SK-N-SH treated with all-trans-retinoic acid at 6 μM for 48 hours (cell line): ENCODE data around the gene UGT1A10.
"Not testable (repeated sequence)": the region's sequence is repeated elsewhere in the genome, so short reads cannot be mapped to it uniquely, and the experiment has no call there.

Experiments used
- ATAC-seq: fragments of 200-7000 bp; cut with Tn5 transposase; 3 replicates; pipeline ENCODE4 v1.9.1; 2020; ENCODE audit warnings: mild to moderate bottlenecking, moderate library complexity
- CSDC2 ChIP-seq: fragments of 250-450 bp; sonication (Bioruptor Pico); IDR thresholded peaks from 2 replicates; pipeline ENCODE4 v1.5.0; 2020; ENCODE audit warnings: mild to moderate bottlenecking, moderate library complexity
- CSRNP3 ChIP-seq: fragments of 250-450 bp; sonication (Bioruptor Pico); IDR thresholded peaks from 2 replicates; pipeline ENCODE4 v1.5.1; 2021; ENCODE audit warnings: mild to moderate bottlenecking, moderate library complexity
- GLIS3 ChIP-seq: fragments of 250-450 bp; sonication (Bioruptor Pico); IDR thresholded peaks from 2 replicates; pipeline ENCODE4 v1.5.0; 2020; ENCODE audit warnings: mild to moderate bottlenecking, moderate library complexity
- ISL1 ChIP-seq: fragments of 250-450 bp; sonication (Bioruptor Pico); IDR thresholded peaks from 2 replicates; pipeline ENCODE4 v2.1.2; 2022; ENCODE audit warnings: mild to moderate bottlenecking, moderate library complexity
- PPARA ChIP-seq: fragments of 250-450 bp; sonication (Bioruptor Pico); IDR thresholded peaks from 2 replicates; pipeline ENCODE4 v1.5.0; 2020; ENCODE audit warnings: mild to moderate bottlenecking, borderline replicate concordance
- RARB ChIP-seq: fragments of 250-450 bp; sonication (Bioruptor Pico); IDR thresholded peaks from 2 replicates; pipeline ENCODE4 v1.8.0; 2021; ENCODE audit warnings: mild to moderate bottlenecking, moderate library complexity
- SNAI2 ChIP-seq: fragments of 250-450 bp; sonication (Bioruptor Pico); IDR thresholded peaks from 2 replicates; pipeline ENCODE4 v1.5.0; 2020; ENCODE audit warnings: mild to moderate bottlenecking, moderate library complexity
- TCF4 ChIP-seq: fragments of 250-450 bp; sonication (Bioruptor Pico); IDR thresholded peaks from 2 replicates; pipeline ENCODE4 v1.8.0; 2021; ENCODE audit warnings: mild to moderate bottlenecking, moderate library complexity, borderline replicate concordance
- TSHZ2 ChIP-seq: fragments of 250-450 bp; sonication (Bioruptor Pico); IDR thresholded peaks from 2 replicates; pipeline ENCODE4 v1.5.0; 2020; ENCODE audit warnings: mild to moderate bottlenecking, moderate library complexity
- ZC3H10 ChIP-seq: fragments of 250-450 bp; sonication (Bioruptor Pico); IDR thresholded peaks from 2 replicates; pipeline ENCODE4 v1.5.1; 2021; ENCODE audit warnings: mild to moderate bottlenecking, moderate library complexity
- ZFP3 ChIP-seq: fragments of 250-450 bp; sonication (Bioruptor Pico); IDR thresholded peaks from 2 replicates; pipeline ENCODE4 v1.5.0; 2020; ENCODE audit warnings: mild to moderate bottlenecking, moderate library complexity
- ZNF565 ChIP-seq: fragments of 450-650 bp; formaldehyde crosslinking; conservative IDR thresholded peaks from 2 replicates; pipeline ENCODE4 v1.5.0; 2020; ENCODE audit warnings: low read depth, mild to moderate bottlenecking, moderate library complexity
- ZNF8 ChIP-seq: fragments of 450-650 bp; formaldehyde crosslinking; IDR thresholded peaks from 2 replicates; pipeline ENCODE4 v1.5.0; 2020; ENCODE audit warnings: mild to moderate bottlenecking, moderate library complexity
- TF ChIP-seq, protein P1 (sequence below): fragments of 250-450 bp; sonication (Bioruptor Pico); IDR thresholded peaks from 2 replicates; pipeline ENCODE4 v1.5.1; 2020; ENCODE audit warnings: low read depth, mild to moderate bottlenecking, moderate library complexity
- TF ChIP-seq, protein P2 (sequence below): fragments of 250-450 bp; sonication (Bioruptor Pico); IDR thresholded peaks from 2 replicates; pipeline ENCODE4 v1.8.0; 2021; ENCODE audit warnings: low read depth, mild to moderate bottlenecking, moderate library complexity, borderline replicate concordance

Gene UGT1A10

GRCh38 chr2:233655043-233655442, 18.8 kb downstream of the UGT1A10 start (continued):
- no peak for TF ChIP-seq TSHZ2 (CRISPR knock-in tag)
- no peak for TF ChIP-seq ZNF8 (CRISPR knock-in tag)

GRCh38 chr2:233655943-233656342, 19.7 kb downstream of the UGT1A10 start:
- ATAC-seq = not testable (repeated sequence)

- TF ChIP-seq TCF4 (CRISPR knock-in tag) (no peak), GLIS3 (CRISPR knock-in tag) (no peak), ISL1 (no peak), CSDC2 (no peak), ZFP3 (CRISPR knock-in tag) (no peak), ZNF8 (CRISPR knock-in tag) (no peak), CSRNP3 (no peak)
- no peak for ATAC-seq
These were observed 20.2 kb downstream of the UGT1A10 start for GRCh38 chr2:233656443-233656842.

- ATAC-seq = no peak
- TF ChIP-seq GLIS3 (CRISPR knock-in tag) (no peak), TSHZ2 (CRISPR knock-in tag) (no peak), RARB (CRISPR knock-in tag) (no peak), SNAI2 (CRISPR knock-in tag) (no peak), CSRNP3 (no peak), ZNF565 (CRISPR knock-in tag) (no peak), TCF4 (CRISPR knock-in tag) (no peak), PPARA (CRISPR knock-in tag) (no peak), ISL1 (no peak), ZC3H10 (CRISPR knock-in tag) (no peak)
- TF ChIP-seq, protein P1, sequence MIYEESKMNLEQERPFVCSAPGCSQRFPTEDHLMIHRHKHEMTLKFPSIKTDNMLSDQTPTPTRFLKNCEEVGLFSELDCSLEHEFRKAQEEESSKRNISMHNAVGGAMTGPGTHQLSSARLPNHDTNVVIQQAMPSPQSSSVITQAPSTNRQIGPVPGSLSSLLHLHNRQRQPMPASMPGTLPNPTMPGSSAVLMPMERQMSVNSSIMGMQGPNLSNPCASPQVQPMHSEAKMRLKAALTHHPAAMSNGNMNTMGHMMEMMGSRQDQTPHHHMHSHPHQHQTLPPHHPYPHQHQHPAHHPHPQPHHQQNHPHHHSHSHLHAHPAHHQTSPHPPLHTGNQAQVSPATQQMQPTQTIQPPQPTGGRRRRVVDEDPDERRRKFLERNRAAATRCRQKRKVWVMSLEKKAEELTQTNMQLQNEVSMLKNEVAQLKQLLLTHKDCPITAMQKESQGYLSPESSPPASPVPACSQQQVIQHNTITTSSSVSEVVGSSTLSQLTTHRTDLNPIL (CRISPR knock-in tag) = no peak
- TF ChIP-seq, protein P2, sequence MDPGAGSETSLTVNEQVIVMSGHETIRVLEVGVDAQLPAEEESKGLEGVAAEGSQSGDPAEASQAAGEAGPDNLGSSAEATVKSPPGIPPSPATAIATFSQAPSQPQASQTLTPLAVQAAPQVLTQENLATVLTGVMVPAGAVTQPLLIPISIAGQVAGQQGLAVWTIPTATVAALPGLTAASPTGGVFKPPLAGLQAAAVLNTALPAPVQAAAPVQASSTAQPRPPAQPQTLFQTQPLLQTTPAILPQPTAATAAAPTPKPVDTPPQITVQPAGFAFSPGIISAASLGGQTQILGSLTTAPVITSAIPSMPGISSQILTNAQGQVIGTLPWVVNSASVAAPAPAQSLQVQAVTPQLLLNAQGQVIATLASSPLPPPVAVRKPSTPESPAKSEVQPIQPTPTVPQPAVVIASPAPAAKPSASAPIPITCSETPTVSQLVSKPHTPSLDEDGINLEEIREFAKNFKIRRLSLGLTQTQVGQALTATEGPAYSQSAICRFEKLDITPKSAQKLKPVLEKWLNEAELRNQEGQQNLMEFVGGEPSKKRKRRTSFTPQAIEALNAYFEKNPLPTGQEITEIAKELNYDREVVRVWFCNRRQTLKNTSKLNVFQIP (CRISPR knock-in tag) = no peak
These were observed 22.4 kb downstream of the UGT1A10 start for GRCh38 chr2:233658610-233659009.
